Measurements from ENCODE around the gene ABCA9.
"Not testable (repeated sequence)": the region's sequence is repeated elsewhere in the genome, so short reads cannot be mapped to it uniquely, and the experiment has no call there.

ABCA9 gene

GRCh38 chr17:69042308-69042707 lies 18.4 kb downstream of the ABCA9 start:
- no peak for DNase-seq (ENCODE audit: low spot score)

- no peak for DNase-seq (ENCODE audit: low spot score)
Measured at GRCh38 chr17:69031839-69032238, 28.9 kb downstream of the ABCA9 start.

DNA sequence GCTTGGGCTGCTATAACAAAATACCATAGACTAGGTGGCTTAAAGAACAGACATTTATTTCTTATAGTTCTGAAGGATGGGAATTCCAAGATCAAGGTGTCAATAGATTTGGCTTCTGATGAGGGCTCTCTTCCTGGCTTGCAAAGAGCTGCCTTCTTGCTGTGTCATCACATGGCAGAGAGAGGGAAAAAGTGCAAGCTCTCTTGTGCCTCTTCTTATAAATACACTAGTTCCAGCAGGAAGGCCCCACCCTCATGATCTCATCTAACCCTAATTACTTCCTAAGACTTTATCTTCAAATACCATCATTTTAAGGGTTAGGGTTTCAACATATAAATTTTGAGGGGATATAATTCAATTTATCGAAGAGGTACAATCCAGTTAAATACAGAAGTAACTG lies 30.6 kb downstream of the ABCA9 start:
- DNase-seq (ENCODE audit: low spot score): no peak

GRCh38 chr17:69018687-69019086 lies 42.0 kb downstream of the ABCA9 start:
- no peak for DNase-seq (ENCODE audit: low spot score)

DNA sequence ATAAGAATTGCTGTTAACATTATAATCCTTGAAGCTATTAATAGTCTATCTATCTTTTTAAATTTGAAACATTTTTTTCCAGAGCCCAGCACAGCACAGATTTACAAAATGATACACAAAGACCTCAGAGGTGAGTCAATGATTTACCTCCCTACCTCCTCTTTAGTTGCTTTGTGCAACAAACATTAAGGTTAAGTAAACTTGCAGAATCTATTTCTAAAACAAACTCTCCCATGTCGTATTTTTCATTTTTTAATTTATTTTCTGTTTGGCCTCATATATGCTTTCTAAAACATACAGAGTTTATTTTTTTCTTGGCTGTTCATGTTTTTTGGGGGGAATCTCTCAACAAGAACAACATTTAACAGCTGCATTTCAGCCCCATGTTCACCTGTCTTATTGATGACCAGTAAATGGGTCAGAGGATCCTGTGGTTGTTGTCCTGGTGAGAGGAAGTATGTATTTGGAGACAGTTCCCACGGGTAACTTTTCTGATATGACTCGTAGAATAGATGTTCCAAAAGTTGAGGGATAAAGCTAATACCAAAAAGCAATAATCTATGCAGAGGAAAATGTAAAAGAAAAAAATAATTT lies 42.6 kb downstream of the ABCA9 start:
- DNase-seq (ENCODE audit: low spot score): no peak

GRCh38 chr17:69015631-69016030 lies 45.1 kb downstream of the ABCA9 start:
- no peak for DNase-seq (ENCODE audit: low spot score)

- DNase-seq (ENCODE audit: low spot score): no peak
Measured at GRCh38 chr17:69012895-69013805, 47.6 kb downstream of the ABCA9 start.

DNA sequence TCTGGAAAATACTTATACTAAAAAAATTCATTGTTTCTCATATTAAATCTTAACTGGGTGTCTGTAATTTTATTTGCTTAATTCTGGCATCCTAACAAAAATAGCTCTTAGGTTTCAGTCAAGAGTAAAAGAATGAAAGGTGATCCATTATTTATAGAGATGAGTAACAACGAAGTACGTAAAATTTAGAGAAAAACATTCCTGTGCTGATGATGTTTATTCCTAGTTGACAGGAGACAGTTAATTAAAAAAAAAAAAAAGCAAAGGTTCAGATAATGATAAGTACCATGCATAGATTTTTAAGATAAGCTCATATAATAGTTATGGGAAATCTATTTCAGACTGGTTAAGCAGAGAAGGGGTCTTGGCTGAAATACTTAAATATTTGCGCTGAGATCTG lies 50.8 kb downstream of the ABCA9 start:
- no peak for DNase-seq (ENCODE audit: low spot score)

DNA sequence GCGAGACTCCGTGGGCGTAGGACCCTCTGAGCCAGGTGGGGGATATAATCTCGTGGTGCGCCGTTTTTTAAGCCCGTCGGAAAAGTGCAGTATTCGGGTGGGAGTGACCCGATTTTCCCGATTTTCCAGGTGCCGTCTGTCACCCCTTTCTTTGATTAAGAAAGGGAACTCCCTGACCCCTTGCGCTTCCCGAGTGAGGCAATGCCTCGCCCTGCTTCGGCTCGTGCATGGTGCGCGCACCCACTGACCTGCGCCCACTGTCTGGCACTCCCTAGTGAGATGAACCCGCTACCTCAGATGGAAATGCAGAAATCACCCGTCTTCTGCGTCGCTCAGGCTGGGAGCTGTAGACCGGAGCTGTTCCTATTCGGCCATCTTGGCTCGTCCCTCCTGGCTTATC lies 56.0 kb downstream of the ABCA9 start:
- not testable (repeated sequence) for DNase-seq (ENCODE audit: low spot score)

DNA sequence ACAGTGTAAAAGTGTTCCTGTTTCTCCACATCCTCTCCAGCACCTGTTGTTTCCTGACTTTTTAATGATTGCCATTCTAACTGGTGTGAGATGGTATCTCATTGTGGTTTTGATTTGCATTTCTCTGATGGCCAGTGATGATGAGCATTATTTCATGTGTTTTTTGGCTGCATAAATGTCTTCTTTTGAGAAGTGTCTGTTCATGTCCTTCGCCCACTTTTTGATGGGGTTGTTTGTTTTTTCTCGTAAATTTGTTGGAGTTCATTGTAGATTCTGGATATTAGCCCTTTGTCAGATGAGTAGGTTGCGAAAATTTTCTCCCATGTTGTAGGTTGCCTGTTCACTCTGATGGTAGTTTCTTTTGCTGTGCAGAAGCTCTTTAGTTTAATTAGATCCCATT lies 61.0 kb downstream of the ABCA9 start:
- not testable (repeated sequence) for DNase-seq (ENCODE audit: low spot score)

- DNase-seq (ENCODE audit: low spot score): no peak
Measured at GRCh38 chr17:68993112-68993511, 67.6 kb downstream of the ABCA9 start.

GRCh38 chr17:68987966-68988365 lies 72.8 kb downstream of the ABCA9 start:
- no peak for DNase-seq (ENCODE audit: low spot score)

GRCh38 chr17:68981288-68981687 lies 79.4 kb downstream of the ABCA9 start:
- no peak for DNase-seq (ENCODE audit: low spot score)

- DNase-seq (ENCODE audit: low spot score): no peak
Measured at GRCh38 chr17:68973098-68973846, 87.5 kb downstream of the ABCA9 start.

DNA sequence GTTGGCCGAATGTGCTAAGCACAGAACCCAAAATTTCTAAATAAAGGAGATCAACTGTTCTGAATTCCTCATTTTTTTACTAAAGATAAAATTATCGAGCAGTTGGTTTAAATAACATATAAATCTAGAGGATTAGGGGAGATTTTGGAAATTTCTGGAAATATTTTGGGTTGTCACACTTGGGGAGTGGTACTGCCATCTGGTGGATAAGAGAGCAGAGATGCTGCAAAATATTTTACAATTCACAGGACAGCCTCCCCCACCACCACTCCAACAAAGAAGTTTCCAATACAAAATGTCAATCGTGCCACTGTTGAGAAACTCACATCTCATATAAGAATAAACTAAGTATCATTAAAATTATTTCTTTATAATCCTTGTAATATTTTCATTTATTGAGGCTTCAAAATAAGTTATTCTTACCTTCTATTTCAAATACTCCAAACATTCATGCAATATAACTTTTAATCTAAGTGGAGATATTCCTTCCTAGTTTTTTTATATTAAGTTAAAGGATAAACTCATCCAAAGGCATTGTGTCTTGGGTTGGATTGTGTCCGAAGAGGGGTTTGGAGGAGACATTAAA lies 88.5 kb downstream of the ABCA9 start:
- DNase-seq (ENCODE audit: low spot score): no peak

DNA sequence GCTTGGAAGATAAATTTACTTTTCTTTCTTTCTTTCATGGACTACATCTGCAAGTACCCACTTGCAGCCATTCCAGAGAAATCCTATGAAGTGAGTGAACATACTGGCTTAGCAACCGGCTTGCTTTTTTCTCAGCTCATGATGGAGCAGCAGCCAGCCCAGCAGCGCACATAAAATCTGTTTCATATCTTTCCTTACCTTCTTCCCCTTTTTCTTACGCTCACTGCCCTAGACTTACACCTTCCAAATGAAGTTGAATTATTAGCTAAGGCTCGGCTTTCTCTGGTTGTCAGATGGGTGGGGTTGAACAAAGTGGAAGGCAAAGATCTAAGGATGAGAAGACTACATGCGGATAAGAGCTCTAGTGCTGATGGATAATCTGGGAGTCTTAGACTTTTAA lies 91.6 kb downstream of the ABCA9 start:
- no peak for DNase-seq (ENCODE audit: low spot score)

- no peak for DNase-seq (ENCODE audit: low spot score)
Measured at GRCh38 chr17:68963958-68964357, 96.8 kb downstream of the ABCA9 start.

- DNase-seq (ENCODE audit: low spot score): no peak
Measured at GRCh38 chr17:68961214-68961882, 99.4 kb downstream of the ABCA9 start.

DNA sequence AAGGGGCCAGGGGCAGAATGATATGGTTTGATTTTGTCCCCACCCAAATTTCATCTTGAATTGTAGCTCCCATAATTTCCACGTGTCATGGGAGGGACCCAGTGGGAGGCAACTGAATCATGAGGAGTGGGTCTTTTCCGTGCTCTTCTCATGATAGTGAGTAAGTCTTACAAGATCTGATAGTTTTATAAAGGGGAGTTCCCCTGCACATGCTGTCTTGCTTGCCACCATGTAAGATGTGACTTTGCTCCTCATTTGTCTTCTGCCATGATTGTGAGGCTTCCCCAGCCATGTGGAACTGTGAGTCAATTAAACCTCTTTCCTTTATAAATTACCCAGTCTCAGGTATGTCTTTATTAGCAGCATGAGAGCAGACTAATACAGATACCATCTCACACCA lies 101.6 kb downstream of the ABCA9 start:
- not testable (repeated sequence) for DNase-seq (ENCODE audit: low spot score)

DNA sequence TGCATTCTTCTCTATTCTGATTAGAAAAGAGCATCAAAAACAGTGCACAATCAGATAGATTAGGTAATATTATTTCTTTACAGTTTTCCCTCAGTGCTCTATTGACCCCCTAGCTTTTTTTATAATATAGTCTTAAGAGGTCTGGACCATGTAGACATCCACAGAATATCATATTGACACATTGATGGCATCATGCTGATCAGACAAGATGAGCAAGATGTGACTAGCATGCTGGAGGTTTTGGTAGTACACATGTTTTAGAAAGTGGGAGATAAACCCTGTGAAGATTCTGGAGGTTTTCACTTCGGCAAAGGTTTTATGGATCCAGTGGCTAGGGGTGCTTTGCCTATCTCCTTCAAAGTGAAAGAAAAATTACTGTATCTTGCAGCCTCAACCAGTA lies 102.8 kb downstream of the ABCA9 start:
- no peak for DNase-seq (ENCODE audit: low spot score)

GRCh38 chr17:68955181-68955841 lies 105.4 kb downstream of the ABCA9 start, which contains the start of gene ABCA8:
TSS of gene ABCA8 (minus strand) at chr17:68955392. CDS start at chr17:68942034, 13,358 bp downstream.
- no peak for DNase-seq (ENCODE audit: low spot score)

Measured in hematopoietic multipotent progenitor cell treated with erythropoietin and hydrocortisone succinate and interleukin-3 and kit ligand, for 15 days (in vitro differentiated cells).